GM18498 (cell line): ENCODE data around the gene SLC2A8.

Source experiments
- ATAC-seq: cut with Tn5 transposase; IDR thresholded peaks from one replicate; pipeline ENCODE4 v1.9.1; 2021; ENCODE audit warnings: mild to moderate bottlenecking, moderate library complexity; ENCODE audit not compliant: unreplicated experiment

The SLC2A8 gene

GRCh38 chr9:127455324-127455992, 58.5 kb downstream of the SLC2A8 start:
- no peak for ATAC-seq

DNA sequence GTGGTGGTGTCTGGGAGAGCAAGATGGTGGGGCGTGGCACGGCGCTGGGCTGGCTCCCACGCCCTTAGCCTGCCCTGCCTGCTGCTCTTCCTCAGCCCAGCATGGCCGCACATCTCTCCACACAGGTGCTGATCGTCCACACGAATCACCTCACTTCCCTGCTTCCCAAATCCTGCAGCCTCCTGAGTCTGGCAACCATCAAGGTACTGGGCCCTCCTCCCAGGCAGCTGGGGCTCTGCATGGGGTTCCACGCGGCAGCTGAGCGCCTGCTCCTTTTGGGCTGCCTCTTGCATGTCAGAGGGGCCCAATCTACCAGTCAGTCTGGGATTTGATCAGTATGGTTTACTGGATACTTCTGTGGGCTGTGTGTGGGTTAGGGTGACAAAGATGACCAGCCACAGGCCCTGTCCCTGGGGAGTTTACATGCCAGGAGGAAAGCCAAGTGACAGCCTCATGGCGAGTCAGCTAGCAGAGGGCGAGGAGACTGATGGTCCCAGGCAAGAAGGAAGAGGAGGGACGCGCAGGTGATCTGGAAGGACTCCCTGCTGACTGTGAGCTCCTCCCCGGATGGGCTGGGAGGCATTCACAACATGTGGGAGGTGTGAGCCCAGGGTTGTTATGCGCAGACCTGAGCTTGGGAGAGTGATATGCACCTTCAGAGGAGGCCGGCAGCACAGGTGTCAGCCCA, 60.4 kb downstream of the SLC2A8 start:
- ATAC-seq: no peak
